ENCODE data around the gene TBATA. TPM values are rescaled to one million over a fixed set of nuclear protein-coding genes. Genes with fewer than 3 reads are reported as not detected.

TBATA gene
- total and polyA plus RNA-seq, 8 donors = not detected

- Histone ChIP-seq H3K36me3 (no peaks in the 10 kb centered on the region), H3K4me1 (no peaks in the 10 kb centered on the region), H3K27me3 (no peaks in the 10 kb centered on the region), H3K9me3 (no peaks in the 10 kb centered on the region), H3K27ac (no peak overlapping the region), H3K4me3 (no peak overlapping the region)
- FAIRE-seq (no peak), ATAC-seq (no peak), DNase-seq (peak in 1 of 6 donors; percentile 18)
- 72% methylated on average over 7 of the region's 7 CpGs for WGBS, 2 donors
- intact Hi-C loops (cut with DNase I) = loop anchor here in 1 of 3 donors (5.0 kb wide), 1 partner anchor 210 kb away; no protein-coding TSS in a partner anchor
- TF ChIP-seq CTCF (IDR thresholded peaks at IDR 0.05) = no peak
These were observed 22.6 kb downstream of the TBATA start for GRCh38 chr10:70762441-70763175.

GRCh38 chr10:70761727-70762350 is 23.3 kb downstream of the TBATA start:
- H3K9me3 ChIP-seq = no peaks in the 10 kb centered on the region
- no peak for ATAC-seq
- DNase-seq = peak in 2 of 6 donors; percentile 48 to 49
- H3K27ac ChIP-seq = no peak overlapping the region
- TF ChIP-seq CTCF (IDR thresholded peaks at IDR 0.05) = no peak
- 61% methylated on average over 9 to 10 of the region's 10 CpGs for WGBS, 2 donors
- no peak for FAIRE-seq
- no peaks in the 10 kb centered on the region for H3K4me1 ChIP-seq
- intact Hi-C loops (cut with DNase I) = loop anchor here in 1 of 3 donors (2.0 to 5.0 kb wide), 2 partner anchors 210 to 299 kb away; no protein-coding TSS in a partner anchor
- H3K27me3 ChIP-seq = no peaks in the 10 kb centered on the region
- no peak overlapping the region for H3K4me3 ChIP-seq
- H3K36me3 ChIP-seq = no peaks in the 10 kb centered on the region

GRCh38 chr10:70761031-70761601 is 24.1 kb downstream of the TBATA start:
- no peak for TF ChIP-seq CTCF (IDR thresholded peaks at IDR 0.05)
- DNase-seq (peak in 2 of 6 donors; percentile 29 to 43), FAIRE-seq (no peak), ATAC-seq (no peak)
- Histone ChIP-seq H3K4me3 (no peak overlapping the region), H3K27ac (no peak overlapping the region), H3K9me3 (no peaks in the 10 kb centered on the region), H3K36me3 (no peaks in the 10 kb centered on the region), H3K4me1 (no peaks in the 10 kb centered on the region), H3K27me3 (no peaks in the 10 kb centered on the region)
- intact Hi-C loops (cut with DNase I) = loop anchor here in 1 of 3 donors (2.0 to 5.0 kb wide), 2 partner anchors 209 to 298 kb away; no protein-coding TSS in a partner anchor
- WGBS, 2 donors = 56 to 63% methylated on average over 7 of the region's 7 CpGs

- H3K36me3 ChIP-seq = no peaks in the 10 kb centered on the region
- DNase-seq = peak in 2 of 6 donors; percentile 48 to 50
- no peaks in the 10 kb centered on the region for H3K27me3 ChIP-seq
- H3K4me3 ChIP-seq = no peak overlapping the region
- no peaks in the 10 kb centered on the region for H3K9me3 ChIP-seq
- no peak overlapping the region for H3K27ac ChIP-seq
- TF ChIP-seq CTCF (IDR thresholded peaks at IDR 0.05) = no peak
- WGBS, 2 donors = 46 to 58% methylated on average over 11 to 12 of the region's 12 CpGs
- ATAC-seq = peak in 1 of 4 donors; percentile 15
- FAIRE-seq = no peak
- H3K4me1 ChIP-seq = no peaks in the 10 kb centered on the region
- intact Hi-C loops (cut with DNase I) = loop anchor here in 1 of 3 donors (2.0 to 5.0 kb wide), 2 partner anchors 208 to 298 kb away; no protein-coding TSS in a partner anchor
These were observed 24.8 kb downstream of the TBATA start for GRCh38 chr10:70760271-70760787.
